Measurements from ENCODE around the gene EPO.
"Not testable (repeated sequence)": the region's sequence is repeated elsewhere in the genome, so short reads cannot be mapped to it uniquely, and the experiment has no call there.

EPO gene

DNA sequence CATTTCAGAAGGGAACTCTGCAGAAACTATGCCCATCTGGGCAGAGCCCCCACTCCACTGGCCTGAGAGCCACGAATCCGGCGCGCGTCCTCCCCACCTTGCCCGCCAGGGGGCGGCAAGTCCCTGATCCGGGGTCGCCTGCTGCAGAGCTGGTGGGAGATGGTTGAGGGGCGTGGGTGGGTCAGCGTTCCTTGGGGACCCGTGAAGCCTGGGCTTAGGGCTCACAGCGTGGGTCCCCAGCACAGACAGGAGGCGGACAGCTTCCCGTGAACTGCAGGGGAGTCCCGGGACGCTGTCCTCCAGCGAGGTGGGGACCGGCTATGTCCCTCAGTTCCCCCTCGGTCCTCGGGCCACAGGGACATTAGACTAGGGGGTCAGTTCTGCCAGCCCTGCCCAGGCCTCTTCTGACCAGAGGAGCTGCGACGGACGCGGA lies 14.9 kb upstream of the EPO start:
- DNase-seq (ENCODE audit: low read depth, low spot score), result peak; percentile 58

DNA sequence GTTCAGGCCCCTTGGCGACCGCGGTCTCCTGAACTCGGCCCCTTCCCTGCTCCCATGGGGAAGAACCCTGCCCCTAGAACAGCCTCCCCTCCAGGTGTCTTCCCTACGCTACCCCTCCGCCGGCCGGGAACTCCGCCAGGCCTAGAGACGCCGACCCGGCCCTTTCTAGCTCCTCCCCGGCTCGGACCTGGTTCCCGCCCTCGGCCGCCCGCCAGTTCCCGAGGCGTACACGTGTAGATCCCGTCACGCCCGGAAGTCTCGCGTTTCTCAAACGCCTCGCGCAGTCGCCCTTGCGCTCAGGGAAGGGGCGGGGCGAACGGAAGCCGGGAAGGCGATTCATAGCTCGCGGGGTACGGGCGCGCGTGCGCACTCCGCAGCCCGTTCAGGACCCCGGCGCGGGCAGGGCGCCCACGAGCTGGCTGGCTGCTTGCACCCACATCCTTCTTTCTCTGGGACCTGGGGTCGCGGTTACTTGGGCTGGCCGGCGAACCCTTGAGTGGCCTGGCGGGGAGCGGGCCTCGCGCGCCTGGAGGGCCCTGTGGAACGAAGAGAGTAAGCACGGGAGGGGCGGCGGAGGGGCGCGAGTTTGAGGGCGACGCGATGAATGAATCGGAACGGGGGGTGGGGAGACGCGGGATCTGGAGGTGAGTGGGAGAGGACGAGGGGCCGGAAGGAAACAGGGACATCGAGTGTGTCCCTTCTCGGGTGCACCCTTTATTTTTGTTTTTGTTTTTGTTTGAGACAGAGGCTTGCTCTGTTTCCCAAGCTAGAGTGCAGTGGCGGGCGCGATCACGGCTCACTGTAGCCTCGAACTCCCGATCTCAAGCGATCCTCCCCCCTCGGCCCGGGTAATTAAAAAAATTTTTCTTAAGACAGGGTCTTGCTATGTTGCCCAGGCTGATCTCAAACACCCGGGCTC lies 14.3 kb upstream of the EPO start, which contains the start of gene POP7:
TSS of gene POP7 (plus strand) at position 369 of the 919 bp plus-strand sequence. CDS start 710 bp downstream, outside the sequence.
- DNase-seq (ENCODE audit: low read depth, low spot score), result peak; percentile 98

DNA sequence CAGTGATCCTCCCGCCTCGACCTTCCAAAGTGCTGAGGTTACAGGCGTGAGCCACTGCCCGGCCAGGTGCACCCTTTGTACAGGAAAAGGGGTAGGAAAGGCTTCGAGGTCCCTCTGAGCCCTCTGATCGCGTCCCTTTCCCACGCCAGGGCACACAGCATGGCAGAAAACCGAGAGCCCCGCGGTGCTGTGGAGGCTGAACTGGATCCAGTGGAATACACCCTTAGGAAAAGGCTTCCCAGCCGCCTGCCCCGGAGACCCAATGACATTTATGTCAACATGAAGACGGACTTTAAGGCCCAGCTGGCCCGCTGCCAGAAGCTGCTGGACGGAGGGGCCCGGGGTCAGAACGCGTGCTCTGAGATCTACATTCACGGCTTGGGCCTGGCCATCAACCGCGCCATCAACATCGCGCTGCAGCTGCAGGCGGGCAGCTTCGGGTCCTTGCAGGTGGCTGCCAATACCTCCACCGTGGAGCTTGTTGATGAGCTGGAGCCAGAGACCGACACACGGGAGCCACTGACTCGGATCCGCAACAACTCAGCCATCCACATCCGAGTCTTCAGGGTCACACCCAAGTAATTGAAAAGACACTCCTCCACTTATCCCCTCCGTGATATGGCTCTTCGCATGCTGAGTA lies 13.5 kb upstream of the EPO start:
- no peak for DNase-seq (ENCODE audit: low read depth, low spot score)

DNA sequence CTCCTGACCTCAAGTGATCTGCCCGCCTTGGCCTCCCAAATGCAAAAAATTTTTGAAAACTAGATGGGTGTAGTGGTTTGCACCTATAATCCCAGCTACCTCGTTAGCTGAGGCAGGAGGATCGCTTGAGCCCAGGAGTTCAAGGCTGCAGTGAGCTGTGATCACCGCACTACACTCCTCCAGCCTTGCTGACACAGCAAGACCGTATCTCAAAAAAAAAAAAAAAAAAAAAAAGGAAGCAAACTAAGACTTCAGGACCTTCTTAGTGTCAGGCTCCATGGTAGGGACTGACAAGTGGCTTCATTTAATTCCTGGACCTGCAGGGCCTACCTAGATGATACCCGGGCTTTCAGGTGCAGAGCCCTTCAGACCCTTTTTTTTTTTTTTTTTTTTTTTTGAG lies 11.9 kb upstream of the EPO start:
- DNase-seq (ENCODE audit: low read depth, low spot score), result no peak

DNA sequence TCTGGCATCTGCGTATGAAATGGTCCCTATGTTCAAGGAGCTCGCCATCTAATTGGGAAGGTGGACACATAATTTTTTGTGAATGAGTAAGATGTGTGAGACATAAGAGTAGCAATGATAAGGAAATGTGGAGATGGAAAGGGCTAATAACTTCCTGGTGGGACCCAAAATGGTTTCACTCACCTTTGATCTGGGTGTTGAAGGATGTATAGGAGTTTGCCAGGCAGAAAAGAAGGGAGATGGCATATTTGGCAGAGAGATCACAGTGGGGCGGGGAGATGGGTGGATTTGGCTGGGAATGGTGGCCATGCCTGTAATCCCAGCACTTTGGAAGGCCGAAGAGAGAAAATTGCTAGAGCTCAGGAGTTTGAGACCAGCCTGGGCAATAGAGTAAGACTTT lies 9.8 kb upstream of the EPO start:
- DNase-seq (ENCODE audit: low read depth, low spot score), result no peak

DNA sequence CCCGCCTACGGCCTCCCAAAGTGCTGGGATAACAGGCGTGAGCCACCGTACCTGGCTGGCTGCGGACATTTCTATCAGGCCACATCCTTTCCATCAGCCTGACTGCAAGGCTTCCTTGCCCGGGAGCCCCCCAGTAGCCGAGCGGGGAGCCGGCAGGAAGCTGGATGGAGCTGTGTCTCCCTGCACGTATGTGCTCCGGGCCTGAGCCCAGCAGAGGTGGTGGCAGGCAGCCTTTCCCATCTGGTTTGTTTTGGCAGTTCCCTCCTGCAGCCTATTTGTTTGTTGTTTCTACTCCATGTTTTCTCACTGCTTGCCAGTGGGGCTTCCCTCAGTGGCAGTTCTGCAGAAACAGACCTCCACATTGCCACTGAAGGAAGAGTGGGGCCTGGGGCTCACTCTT lies 8.9 kb upstream of the EPO start:
- DNase-seq (ENCODE audit: low read depth, low spot score), result no peak

DNA sequence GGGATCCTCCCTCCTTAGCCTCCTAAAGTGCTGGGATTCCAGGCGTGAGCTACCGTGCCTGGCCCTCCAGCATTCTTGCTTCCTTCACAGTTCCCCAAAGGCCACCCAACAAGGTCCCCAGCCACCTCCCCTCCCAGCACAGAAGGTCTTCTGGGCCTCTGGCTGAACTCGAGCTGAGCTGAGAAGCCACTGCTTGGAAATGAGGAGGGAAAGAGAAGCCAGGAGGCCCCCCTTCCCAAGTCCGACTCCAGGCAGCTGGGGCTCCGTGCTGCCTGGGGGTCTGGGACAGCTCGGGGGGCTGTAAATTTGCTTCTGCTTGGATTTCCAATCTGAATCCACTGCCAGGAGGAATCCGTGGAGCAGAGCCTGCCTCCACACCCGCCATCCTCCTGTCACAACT lies 5.5 kb upstream of the EPO start:
- no peak for DNase-seq (ENCODE audit: low read depth, low spot score)

DNA sequence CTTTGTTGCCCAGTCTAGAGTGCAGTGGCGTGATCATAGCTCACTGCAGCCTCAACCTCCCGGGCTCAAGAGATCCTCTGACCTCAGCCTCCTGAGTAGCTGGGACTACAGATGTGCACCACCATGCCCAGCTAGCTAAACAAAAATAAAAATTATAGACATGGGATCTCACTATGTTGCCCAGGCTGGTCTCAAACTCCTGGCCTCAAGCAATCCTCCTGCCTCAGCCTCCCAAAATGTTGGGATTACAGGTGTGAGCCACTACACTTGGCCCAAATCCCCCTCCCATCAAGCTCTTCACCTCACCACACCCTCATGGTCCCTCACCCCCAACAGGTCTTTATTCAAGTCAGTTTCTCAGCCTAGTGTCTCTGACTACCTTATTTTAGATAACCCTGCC lies 3.2 kb upstream of the EPO start:
- not testable (repeated sequence) for DNase-seq (ENCODE audit: low read depth, low spot score)

DNA sequence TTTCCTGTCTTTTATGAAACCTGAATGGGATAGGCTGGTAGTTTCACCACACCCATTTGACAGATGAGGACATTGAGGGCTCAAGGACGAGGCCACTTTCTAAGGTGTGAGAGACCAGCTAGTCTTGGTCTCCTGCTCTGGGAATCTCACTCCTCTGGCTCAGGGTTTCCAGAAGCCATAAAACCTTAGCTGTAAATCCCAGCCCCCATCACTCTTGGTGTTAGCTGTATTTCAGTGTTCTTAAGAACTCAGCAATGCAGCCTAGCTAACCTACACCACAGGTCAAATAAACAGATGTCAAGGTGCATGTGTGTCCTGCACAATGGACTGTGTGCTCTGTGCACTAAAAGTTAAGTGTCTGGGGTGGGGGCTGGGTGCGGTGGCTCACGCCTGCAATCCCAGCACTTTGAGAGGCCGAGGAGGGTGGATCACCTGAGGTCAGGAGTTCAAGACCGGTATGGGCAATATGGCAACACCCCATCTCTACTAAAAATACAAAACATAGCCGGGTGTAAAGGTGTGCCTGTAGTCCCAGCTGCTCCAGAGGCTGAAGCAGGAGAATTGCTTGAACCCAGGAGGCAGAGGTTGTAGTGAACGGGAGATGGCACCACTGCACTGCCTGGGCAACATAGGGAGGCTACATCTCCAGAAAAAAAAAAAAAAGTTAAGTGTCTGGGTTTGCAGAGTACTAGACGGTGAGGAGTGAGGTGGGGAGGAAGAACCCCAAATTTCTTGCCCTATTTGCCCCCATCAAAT lies 567 bp upstream of the EPO start:
- no peak for DNase-seq (ENCODE audit: low read depth, low spot score)

DNA sequence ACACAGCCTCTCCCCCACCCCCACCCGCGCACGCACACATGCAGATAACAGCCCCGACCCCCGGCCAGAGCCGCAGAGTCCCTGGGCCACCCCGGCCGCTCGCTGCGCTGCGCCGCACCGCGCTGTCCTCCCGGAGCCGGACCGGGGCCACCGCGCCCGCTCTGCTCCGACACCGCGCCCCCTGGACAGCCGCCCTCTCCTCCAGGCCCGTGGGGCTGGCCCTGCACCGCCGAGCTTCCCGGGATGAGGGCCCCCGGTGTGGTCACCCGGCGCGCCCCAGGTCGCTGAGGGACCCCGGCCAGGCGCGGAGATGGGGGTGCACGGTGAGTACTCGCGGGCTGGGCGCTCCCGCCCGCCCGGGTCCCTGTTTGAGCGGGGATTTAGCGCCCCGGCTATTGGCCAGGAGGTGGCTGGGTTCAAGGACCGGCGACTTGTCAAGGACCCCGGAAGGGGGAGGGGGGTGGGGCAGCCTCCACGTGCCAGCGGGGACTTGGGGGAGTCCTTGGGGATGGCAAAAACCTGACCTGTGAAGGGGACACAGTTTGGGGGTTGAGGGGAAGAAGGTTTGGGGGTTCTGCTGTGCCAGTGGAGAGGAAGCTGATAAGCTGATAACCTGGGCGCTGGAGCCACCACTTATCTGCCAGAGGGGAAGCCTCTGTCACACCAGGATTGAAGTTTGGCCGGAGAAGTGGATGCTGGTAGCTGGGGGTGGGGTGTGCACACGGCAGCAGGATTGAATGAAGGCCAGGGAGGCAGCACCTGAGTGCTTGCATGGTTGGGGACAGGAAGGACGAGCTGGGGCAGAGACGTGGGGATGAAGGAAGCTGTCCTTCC lies 620 bp downstream of the EPO start:
- no peak for DNase-seq (ENCODE audit: low read depth, low spot score)

DNA sequence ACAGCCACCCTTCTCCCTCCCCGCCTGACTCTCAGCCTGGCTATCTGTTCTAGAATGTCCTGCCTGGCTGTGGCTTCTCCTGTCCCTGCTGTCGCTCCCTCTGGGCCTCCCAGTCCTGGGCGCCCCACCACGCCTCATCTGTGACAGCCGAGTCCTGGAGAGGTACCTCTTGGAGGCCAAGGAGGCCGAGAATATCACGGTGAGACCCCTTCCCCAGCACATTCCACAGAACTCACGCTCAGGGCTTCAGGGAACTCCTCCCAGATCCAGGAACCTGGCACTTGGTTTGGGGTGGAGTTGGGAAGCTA lies 1.2 kb downstream of the EPO start:
- no peak for DNase-seq (ENCODE audit: low read depth, low spot score)

DNA sequence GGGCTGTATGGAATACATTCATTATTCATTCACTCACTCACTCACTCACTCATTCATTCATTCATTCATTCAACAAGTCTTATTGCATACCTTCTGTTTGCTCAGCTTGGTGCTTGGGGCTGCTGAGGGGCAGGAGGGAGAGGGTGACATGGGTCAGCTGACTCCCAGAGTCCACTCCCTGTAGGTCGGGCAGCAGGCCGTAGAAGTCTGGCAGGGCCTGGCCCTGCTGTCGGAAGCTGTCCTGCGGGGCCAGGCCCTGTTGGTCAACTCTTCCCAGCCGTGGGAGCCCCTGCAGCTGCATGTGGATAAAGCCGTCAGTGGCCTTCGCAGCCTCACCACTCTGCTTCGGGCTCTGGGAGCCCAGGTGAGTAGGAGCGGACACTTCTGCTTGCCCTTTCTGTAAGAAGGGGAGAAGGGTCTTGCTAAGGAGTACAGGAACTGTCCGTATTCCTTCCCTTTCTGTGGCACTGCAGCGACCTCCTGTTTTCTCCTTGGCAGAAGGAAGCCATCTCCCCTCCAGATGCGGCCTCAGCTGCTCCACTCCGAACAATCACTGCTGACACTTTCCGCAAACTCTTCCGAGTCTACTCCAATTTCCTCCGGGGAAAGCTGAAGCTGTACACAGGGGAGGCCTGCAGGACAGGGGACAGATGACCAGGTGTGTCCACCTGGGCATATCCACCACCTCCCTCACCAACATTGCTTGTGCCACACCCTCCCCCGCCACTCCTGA lies 2.4 kb downstream of the EPO start:
- DNase-seq (ENCODE audit: low read depth, low spot score), result no peak

DNA sequence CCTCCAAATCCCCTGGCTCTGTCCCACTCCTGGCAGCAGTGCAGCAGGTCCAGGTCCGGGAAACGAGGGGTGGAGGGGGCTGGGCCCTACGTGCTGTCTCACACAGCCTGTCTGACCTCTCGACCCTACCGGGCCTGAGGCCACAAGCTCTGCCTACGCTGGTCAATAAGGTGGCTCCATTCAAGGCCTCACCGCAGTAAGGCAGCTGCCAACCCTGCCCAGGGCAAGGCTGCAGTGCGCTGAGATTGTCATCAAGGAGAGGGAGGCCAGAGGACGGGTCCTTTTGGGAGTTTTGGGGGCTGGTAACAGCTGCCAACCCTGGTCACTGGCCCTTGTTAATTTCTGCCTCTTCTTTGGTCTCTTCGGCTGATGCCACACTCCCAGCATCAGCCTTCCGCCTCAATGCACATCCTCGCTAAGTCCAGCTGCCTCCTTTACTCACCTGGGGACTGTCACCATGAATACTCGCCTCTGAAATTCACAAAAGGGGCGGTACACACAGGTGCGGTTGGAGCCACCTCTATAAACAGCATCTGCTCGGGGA lies 3.5 kb downstream of the EPO start:
- DNase-seq (ENCODE audit: low read depth, low spot score), result no peak

DNA sequence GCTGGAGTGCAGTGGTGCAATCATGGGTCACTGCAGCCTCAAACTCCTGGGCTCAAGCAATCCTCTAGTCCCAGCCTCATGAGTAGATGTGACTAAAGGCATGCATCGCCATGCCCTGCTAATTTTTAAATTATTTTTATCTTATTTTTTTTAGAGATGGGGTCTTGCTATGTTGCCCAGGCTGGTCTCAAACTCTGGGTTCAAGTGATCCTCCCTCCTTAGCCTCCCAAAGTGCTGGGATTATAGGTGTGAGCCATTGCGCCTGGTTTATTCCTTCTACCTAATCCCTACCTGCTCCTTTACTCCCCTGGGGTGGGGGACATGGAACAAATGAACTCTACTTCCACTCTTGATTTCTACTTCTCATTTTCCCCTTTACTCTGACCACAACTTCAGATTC lies 4.1 kb downstream of the EPO start:
- DNase-seq (ENCODE audit: low read depth, low spot score), result not testable (repeated sequence)

DNA sequence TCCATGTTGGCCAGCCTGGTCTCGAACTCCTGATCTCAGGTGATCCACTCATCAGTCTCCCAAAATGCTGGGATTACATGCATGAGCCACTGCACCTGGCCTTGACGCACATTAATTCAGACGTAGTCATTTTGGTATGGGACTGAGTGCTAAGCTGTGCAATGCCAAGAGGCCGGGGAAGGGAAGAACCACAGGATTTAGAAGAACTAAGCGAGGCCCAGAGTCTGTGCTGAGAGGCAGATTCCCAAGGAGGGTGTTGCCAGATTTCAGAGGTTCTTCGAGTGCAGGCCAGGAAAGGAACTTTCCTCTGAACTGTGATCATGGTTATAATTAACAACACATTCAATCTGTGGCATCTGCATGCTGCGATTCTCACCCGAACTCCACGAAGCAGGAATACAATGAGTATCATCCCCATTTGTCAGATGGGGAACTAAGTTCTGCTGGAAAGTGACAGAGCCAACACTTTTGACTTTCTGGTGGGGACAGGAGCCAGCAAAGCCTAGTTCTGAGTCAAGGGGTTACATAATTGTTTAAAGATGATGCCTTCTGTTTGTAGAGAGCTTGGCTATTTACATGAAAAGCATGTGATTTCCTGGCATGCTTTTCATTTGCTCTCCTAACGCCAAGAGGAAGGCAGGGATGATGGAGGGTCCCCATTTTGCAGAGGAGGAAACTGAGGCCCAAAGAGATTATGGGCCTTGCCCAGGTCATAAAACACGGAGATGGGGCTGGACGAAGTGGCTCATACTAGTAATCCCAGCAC lies 6.9 kb downstream of the EPO start:
- no peak for DNase-seq (ENCODE audit: low read depth, low spot score)

DNA sequence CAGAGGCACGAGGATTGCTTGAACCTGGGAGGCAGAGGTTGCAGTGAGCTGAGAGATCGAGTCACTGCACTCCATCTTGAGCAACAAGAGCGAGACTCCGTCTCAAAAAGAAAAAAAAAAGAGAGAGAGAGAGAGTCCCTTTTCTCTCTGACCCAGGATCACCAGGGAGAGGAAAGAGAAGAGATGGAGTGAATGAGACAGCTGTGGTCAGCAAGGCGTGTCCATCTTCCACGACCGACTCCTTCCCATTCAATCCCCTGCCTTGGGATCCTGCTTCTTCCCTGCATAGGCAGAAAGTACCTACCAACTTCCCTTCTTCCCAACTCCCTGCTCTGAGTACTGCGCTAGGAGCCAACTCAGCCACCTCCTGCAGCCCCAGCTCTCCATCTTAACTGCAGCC lies 7.9 kb downstream of the EPO start:
- DNase-seq (ENCODE audit: low read depth, low spot score), result no peak

DNA sequence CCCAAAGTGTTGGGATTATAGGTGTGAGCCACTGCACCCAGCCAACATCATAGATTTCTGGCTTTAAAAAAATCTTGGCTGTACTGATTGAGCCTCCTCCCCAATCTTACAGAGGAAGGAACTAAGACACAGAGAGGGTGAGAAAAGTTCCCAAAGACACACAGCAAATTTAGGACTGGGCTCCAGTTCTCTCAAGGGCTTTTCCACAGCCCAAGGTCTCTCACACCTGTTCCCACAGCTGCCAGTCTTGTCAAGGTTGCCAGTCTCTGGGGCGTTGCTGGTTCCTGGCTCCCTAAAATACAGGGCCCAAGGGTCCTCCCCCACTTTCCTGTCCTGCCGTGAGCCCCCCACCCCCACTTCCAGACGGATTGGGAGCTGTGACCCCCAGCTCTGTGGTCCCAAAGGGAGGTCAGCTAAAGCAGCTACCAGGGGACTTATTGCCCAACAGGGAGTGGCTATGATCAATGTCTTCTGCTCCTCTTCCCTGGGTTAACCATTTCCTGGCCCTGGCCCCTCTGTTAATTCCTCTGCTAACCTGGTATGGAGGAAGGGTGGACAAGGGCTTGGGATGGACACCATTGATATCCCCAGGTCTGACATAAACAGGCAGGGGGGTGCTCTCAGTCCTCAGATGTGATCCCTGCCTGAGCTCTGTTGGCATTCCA lies 10.0 kb downstream of the EPO start:
- DNase-seq (ENCODE audit: low read depth, low spot score), result no peak

DNA sequence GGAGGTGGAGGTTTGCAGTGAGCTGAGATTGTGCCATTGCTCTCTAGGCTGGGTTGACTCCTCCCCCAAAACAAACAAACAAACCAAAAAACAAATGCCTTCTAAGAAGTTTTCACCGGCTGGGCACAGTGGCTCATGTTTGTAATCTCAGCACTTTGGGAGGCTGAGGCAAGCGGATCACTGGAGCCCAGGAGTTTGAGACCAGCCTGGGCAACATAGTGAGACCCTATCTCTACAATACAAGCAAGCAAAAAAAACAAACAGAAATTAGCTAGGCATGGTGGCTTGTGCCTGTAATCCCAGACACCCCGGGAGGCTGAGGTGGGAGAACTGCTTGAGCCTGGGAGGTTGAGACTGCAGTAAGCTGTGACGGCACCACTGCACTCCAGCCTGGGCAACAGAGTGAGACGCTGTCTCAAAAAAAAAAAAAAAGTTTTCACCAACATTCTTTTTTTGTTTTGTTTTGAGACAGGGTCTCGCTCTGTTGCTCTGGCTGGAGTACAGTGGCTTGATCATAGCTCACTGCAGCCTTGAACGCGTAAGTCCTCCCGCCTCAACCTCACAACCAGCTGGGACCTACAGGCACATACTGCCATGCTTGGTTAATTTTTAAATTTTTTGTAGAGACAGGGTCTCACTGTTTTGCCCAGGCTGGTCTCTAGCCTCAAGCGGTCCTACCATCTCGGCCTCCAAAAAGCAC lies 11.8 kb downstream of the EPO start:
- no peak for DNase-seq (ENCODE audit: low read depth, low spot score)

DNA sequence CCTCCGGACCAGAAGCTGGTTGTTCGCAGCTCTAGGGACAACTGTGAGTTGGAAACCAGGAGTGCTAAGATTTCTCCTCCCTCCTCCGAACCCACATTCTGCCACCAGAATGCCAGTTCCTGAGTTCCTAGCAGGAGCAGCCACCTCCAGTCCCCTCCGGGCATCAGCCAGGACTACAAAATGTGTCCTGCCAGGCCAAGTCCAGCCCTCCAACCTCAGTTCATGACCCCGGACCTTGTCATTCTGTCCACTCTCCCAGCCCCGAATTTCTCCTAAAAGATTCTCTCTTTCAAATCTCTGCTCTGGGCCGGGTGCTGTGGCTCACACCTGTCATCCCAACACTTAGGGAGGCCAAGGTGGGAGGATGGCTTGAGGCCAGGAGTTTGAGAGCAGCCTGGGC lies 15.5 kb downstream of the EPO start:
- no peak for DNase-seq (ENCODE audit: low read depth, low spot score)
